Measurements from ENCODE around the gene APLP2.
"Not testable (repeated sequence)": the region's sequence is repeated elsewhere in the genome, so short reads cannot be mapped to it uniquely, and the experiment has no call there.

APLP2 gene

GRCh38 chr11:130092661-130093060, 23.0 kb downstream of the APLP2 start:
- no peak for DNase-seq

- no peak for DNase-seq
These were observed 24.9 kb downstream of the APLP2 start for GRCh38 chr11:130094614-130095013.

GRCh38 chr11:130095326-130095725, 25.6 kb downstream of the APLP2 start:
- DNase-seq = no peak

GRCh38 chr11:130096042-130096441, 26.3 kb downstream of the APLP2 start:
- no peak for DNase-seq

GRCh38 chr11:130096823-130097222, 27.1 kb downstream of the APLP2 start:
- no peak for DNase-seq

- no peak for DNase-seq
These were observed 27.6 kb downstream of the APLP2 start for GRCh38 chr11:130097285-130097684.

GRCh38 chr11:130099356-130099755, 29.7 kb downstream of the APLP2 start:
- DNase-seq = no peak

GRCh38 chr11:130100381-130101095, 30.8 kb downstream of the APLP2 start:
- DNase-seq = no peak

GRCh38 chr11:130101661-130102060, 32.0 kb downstream of the APLP2 start:
- DNase-seq = no peak

- DNase-seq = no peak
These were observed 32.9 kb downstream of the APLP2 start for GRCh38 chr11:130102301-130103249.

- DNase-seq = no peak
These were observed 33.7 kb downstream of the APLP2 start for GRCh38 chr11:130103296-130103814.

GRCh38 chr11:130106381-130106780, 36.7 kb downstream of the APLP2 start:
- no peak for DNase-seq

- not testable (repeated sequence) for DNase-seq
These were observed 39.0 kb downstream of the APLP2 start for GRCh38 chr11:130108671-130109070.

GRCh38 chr11:130109386-130109785, 39.7 kb downstream of the APLP2 start:
- no peak for DNase-seq

- no peak for DNase-seq
These were observed 40.8 kb downstream of the APLP2 start for GRCh38 chr11:130110339-130111108.

- DNase-seq = no peak
These were observed 42.6 kb downstream of the APLP2 start for GRCh38 chr11:130112071-130112830.

- no peak for DNase-seq
These were observed 44.6 kb downstream of the APLP2 start for GRCh38 chr11:130114281-130114680.

- no peak for DNase-seq
These were observed 45.0 kb downstream of the APLP2 start for GRCh38 chr11:130114726-130115125.

- no peak for DNase-seq
These were observed 45.5 kb downstream of the APLP2 start for GRCh38 chr11:130115218-130115617.

GRCh38 chr11:130118165-130118564, 48.5 kb downstream of the APLP2 start:
- no peak for DNase-seq

GRCh38 chr11:130118636-130119387, 49.1 kb downstream of the APLP2 start:
- DNase-seq = no peak
